ENCODE measurements around the gene EIF4ENIF1. TPM values are rescaled to one million over a fixed set of nuclear protein-coding genes. Genes with fewer than 3 reads are reported as not detected.

The EIF4ENIF1 gene
- polyA plus RNA-seq, 1 donor from 2014 or later = 12.6 TPM

- Histone ChIP-seq H3K9me2 (ENCODE audit: insufficient read depth, low read length) (no peaks in the 10 kb centered on the region), H3K4me3 (ENCODE audit: low read length) (no peak overlapping the region), H3K9ac (ENCODE audit: low read length) (no peak overlapping the region), H3K27ac (ENCODE audit: low read length) (no peak overlapping the region), H3K36me3 (ENCODE audit: insufficient read depth, low read length) (peaks cover 12% of the 10 kb centered on the region), H3K4me2 (ENCODE audit: low read length) (no peak overlapping the region), H3K79me2 (replicated peaks; ENCODE audit: insufficient read depth, low read length) (no peaks in the 10 kb centered on the region), H2AFZ (ENCODE audit: low read depth, low read length) (no peak overlapping the region), H4K20me1 (ENCODE audit: insufficient read depth) (no peaks in the 10 kb centered on the region), H3K27me3 (ENCODE audit: insufficient read depth, low read depth, low read length) (no peaks in the 10 kb centered on the region), H3F3A (ENCODE audit: insufficient read depth, low read length, poor library complexity, severe bottlenecking) (no peaks in the 10 kb centered on the region), H3K9me3 (ENCODE audit: low read length) (no peaks in the 10 kb centered on the region)
- no peak for TF ChIP-seq POLR2AphosphoS5 (IDR thresholded peaks at IDR 0.05)
- no peak for TF ChIP-seq TAF1 (IDR thresholded peaks at IDR 0.05; ENCODE audit: low read depth)
- TF ChIP-seq MXI1 (conservative IDR thresholded peaks at IDR 0.05; ENCODE audit: poor library complexity, severe bottlenecking) = no peak
- no peak for TF ChIP-seq EZH2 (IDR thresholded peaks at IDR 0.05; ENCODE audit: borderline replicate concordance, insufficient read depth, low read length, poor library complexity, severe bottlenecking)
- TF ChIP-seq SMC3 (conservative IDR thresholded peaks at IDR 0.05; ENCODE audit: poor library complexity) = no peak
- no peak for TF ChIP-seq RAD21 (conservative IDR thresholded peaks at IDR 0.05)
- no peak for TF ChIP-seq REST (IDR thresholded peaks at IDR 0.05; ENCODE audit: borderline replicate concordance)
- TF ChIP-seq EP300 (conservative IDR thresholded peaks at IDR 0.05; ENCODE audit: poor library complexity, severe bottlenecking) = no peak
- TF ChIP-seq CTCF (IDR thresholded peaks at IDR 0.05; ENCODE audit: poor library complexity, severe bottlenecking) = no peak
These were observed 41.3 kb downstream of the EIF4ENIF1 start for GRCh38 chr22:31448382-31448781.

GRCh38 chr22:31447337-31447736 lies 42.3 kb downstream of the EIF4ENIF1 start:
- no peak overlapping the region for H3K9ac ChIP-seq (ENCODE audit: low read length)
- H2AFZ ChIP-seq (ENCODE audit: low read depth, low read length) = no peak overlapping the region
- no peaks in the 10 kb centered on the region for H3K27me3 ChIP-seq (ENCODE audit: insufficient read depth, low read depth, low read length)
- no peaks in the 10 kb centered on the region for H3K9me3 ChIP-seq (ENCODE audit: low read length)
- no peaks in the 10 kb centered on the region for H3K9me2 ChIP-seq (ENCODE audit: insufficient read depth, low read length)
- no peak for TF ChIP-seq SMC3 (conservative IDR thresholded peaks at IDR 0.05; ENCODE audit: poor library complexity)
- TF ChIP-seq REST (IDR thresholded peaks at IDR 0.05; ENCODE audit: borderline replicate concordance) = no peak
- no peak for TF ChIP-seq RAD21 (conservative IDR thresholded peaks at IDR 0.05)
- TF ChIP-seq TAF1 (IDR thresholded peaks at IDR 0.05; ENCODE audit: low read depth) = no peak
- no peak for TF ChIP-seq EZH2 (IDR thresholded peaks at IDR 0.05; ENCODE audit: borderline replicate concordance, insufficient read depth, low read length, poor library complexity, severe bottlenecking)
- no peak for TF ChIP-seq POLR2AphosphoS5 (IDR thresholded peaks at IDR 0.05)
- no peak for TF ChIP-seq CTCF (IDR thresholded peaks at IDR 0.05; ENCODE audit: poor library complexity, severe bottlenecking)
- TF ChIP-seq MXI1 (conservative IDR thresholded peaks at IDR 0.05; ENCODE audit: poor library complexity, severe bottlenecking) = no peak
- TF ChIP-seq EP300 (conservative IDR thresholded peaks at IDR 0.05; ENCODE audit: poor library complexity, severe bottlenecking) = no peak
- H3K79me2 ChIP-seq (replicated peaks; ENCODE audit: insufficient read depth, low read length) = no peaks in the 10 kb centered on the region
- no peak overlapping the region for H3K27ac ChIP-seq (ENCODE audit: low read length)
- H3K4me2 ChIP-seq (ENCODE audit: low read length) = no peak overlapping the region
- H3F3A ChIP-seq (ENCODE audit: insufficient read depth, low read length, poor library complexity, severe bottlenecking) = no peaks in the 10 kb centered on the region
- H4K20me1 ChIP-seq (ENCODE audit: insufficient read depth) = no peaks in the 10 kb centered on the region
- H3K36me3 ChIP-seq (ENCODE audit: insufficient read depth, low read length) = peaks cover 8% of the 10 kb centered on the region
- H3K4me3 ChIP-seq (ENCODE audit: low read length) = no peak overlapping the region

Measured in neural cell (in vitro differentiated cells).